ENCODE results near the gene SMG1.
"Not testable (repeated sequence)": the region's sequence is repeated elsewhere in the genome, so short reads cannot be mapped to it uniquely, and the experiment has no call there.

Gene SMG1

DNA sequence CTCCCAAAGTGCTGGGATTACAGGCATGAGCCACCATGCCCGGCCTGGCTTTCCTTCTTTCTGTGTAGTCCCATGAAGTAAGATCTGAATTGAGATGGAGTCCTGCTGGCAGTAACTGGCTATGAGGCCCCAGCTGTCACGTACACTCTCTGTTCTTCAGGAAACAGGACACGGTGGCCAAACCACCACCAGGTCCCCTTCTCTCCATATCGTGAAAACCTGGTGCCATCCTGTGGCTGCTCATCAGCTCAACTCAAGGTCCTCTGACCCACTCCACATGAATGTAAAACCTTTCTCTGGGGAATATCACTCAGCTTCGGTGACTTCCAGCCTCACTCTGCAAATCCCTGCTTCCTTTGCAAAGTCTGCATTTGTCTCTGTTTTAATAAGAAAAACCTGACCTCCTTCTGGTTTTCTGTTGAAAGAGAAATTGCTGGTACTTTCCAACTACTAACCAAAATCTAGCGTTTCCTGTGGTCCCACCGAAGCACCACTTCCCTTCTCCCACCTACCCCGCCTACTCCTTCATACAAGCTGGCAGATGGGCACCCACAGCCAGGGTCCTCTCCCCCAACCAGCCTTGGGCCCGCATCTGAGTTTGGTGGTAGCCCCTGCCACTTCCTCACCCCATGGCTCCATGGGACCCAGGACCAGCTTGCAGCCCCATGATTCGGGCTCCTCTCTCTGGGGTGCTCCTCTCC is 168.1 kb downstream of the SMG1 start:
- not testable (repeated sequence) for DNase-seq

DNA sequence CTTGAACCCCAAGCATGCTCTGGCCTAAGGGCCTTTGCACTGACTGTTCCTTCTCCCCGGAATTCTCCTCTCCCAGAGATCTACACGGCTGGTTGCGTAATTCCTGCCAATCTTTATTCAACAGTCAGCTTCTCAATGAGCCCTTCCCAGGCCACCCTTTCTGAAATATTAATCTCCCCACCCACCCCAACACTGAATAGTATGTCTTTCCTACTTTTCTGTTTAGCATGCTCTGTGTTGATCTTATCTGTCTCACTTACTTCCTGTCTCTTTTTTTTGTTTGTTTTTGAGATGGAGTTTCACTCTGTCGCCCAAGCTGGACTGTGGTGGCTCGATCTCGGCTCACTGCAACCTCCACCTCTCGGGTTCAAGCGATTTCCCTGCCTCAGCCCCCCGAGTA is 169.6 kb downstream of the SMG1 start:
- DNase-seq: not testable (repeated sequence)

Measured in EL (cell line).